Neuron (in vitro differentiated cells): ENCODE data around the gene MAP7.

Source experiments
- H2AFZ ChIP-seq: one replicate; pipeline ENCODE4 v1.6.1; 2013; ENCODE audit warnings: low read depth, mild to moderate bottlenecking, inconsistent platforms, low read length, moderate library complexity
- H3K27me3 ChIP-seq: one replicate; pipeline ENCODE4 v1.6.1; 2013; ENCODE audit warnings: low read length; ENCODE audit not compliant: insufficient read depth
- H3K36me3 ChIP-seq: one replicate; pipeline ENCODE4 v1.6.1; 2013; ENCODE audit warnings: low read length; ENCODE audit not compliant: insufficient read depth
- H3K4me1 ChIP-seq: one replicate; pipeline ENCODE4 v1.6.1; 2013; ENCODE audit warnings: low read length; ENCODE audit not compliant: insufficient read depth
- H3K4me3 ChIP-seq: 2 replicates; pipeline ENCODE4 v1.5.1; 2013; ENCODE audit warnings: mild to moderate bottlenecking, low read length, moderate library complexity
- H3K9me3 ChIP-seq: one replicate; pipeline ENCODE4 v1.6.1; 2013; ENCODE audit warnings: low read length

Gene MAP7

DNA sequence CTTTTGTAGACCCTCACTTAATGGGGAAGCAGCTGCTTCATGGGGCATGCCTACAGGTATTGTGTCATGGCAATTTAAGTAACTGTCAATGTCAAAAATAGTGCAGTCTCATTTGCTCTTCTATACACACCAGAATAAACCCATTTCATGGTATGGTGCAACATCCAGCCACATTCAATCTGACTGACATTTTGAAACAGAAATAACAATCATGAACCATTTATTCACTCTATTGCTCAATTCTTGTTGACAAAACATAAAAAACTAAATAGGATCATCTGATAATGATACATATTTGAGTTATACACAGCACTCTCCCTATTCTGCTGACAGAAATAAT, 122.9 kb downstream of the MAP7 start:
- H2AFZ ChIP-seq, result no peak overlapping the region
- H3K4me3 ChIP-seq, result no peak overlapping the region
- no peaks in the 10 kb centered on the region for H3K4me1 ChIP-seq
- H3K27me3 ChIP-seq, result no peaks in the 10 kb centered on the region
- H3K9me3 ChIP-seq, result no peaks in the 10 kb centered on the region
- H3K36me3 ChIP-seq, result no peaks in the 10 kb centered on the region

DNA sequence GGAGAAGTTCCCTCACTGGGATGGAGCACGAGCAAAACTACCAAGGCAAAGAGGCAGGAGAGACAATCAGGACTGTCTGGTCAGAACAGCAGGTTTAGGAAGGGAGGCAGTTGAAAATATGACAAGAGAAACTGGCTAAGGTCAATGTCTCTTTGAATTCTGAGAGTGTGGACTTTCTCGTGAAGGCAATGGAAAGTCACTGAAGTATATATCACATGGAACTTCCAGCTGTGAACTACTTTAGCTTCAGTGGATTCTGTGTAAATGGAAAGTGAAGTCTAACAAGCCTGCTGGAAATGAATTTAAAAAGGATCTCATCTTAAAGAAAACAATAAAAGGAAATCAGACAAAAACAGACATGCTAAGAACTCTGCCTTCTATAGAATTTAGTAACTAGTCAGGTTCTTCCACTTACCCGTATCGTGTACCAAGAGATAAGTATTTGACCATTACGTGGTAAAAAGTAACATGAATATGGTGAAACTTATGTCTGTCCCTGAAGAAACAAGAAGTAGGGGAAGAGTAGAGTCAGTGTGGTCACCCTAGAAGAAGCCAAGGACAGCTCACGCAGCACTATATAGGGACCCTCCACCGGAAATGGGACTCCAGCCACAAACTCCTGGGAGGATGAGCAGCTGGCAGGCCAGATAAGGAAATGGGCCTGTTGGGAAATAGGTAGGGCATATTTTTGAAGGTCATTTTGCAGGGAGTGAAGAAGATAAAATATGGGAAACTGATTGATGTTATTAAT, 123.4 kb downstream of the MAP7 start:
- Histone ChIP-seq H2AFZ (no peak overlapping the region), H3K36me3 (no peaks in the 10 kb centered on the region), H3K9me3 (no peaks in the 10 kb centered on the region), H3K27me3 (no peaks in the 10 kb centered on the region), H3K4me1 (no peaks in the 10 kb centered on the region), H3K4me3 (no peak overlapping the region)

- H3K4me1 ChIP-seq, result no peaks in the 10 kb centered on the region
Observed at GRCh38 chr6:136425793-136426192, 124.4 kb downstream of the MAP7 start.

GRCh38 chr6:136424901-136425300, 125.3 kb downstream of the MAP7 start:
- no peaks in the 10 kb centered on the region for H3K36me3 ChIP-seq
- H3K4me1 ChIP-seq, result no peaks in the 10 kb centered on the region
- H3K4me3 ChIP-seq, result no peak overlapping the region
- no peaks in the 10 kb centered on the region for H3K27me3 ChIP-seq
- H3K9me3 ChIP-seq, result no peaks in the 10 kb centered on the region
- H2AFZ ChIP-seq, result no peak overlapping the region

More at GRCh38 chr6:136425793-136426192, 124.4 kb downstream of the MAP7 start:
- H3K27me3 ChIP-seq, result no peaks in the 10 kb centered on the region
- H3K9me3 ChIP-seq, result no peaks in the 10 kb centered on the region
- no peak overlapping the region for H2AFZ ChIP-seq
- H3K4me3 ChIP-seq, result no peak overlapping the region
- no peaks in the 10 kb centered on the region for H3K36me3 ChIP-seq

- no peaks in the 10 kb centered on the region for H3K27me3 ChIP-seq
- no peak overlapping the region for H2AFZ ChIP-seq
- no peak overlapping the region for H3K4me3 ChIP-seq
- no peaks in the 10 kb centered on the region for H3K4me1 ChIP-seq
- H3K9me3 ChIP-seq, result no peaks in the 10 kb centered on the region
- no peaks in the 10 kb centered on the region for H3K36me3 ChIP-seq
Observed at GRCh38 chr6:136424450-136424849, 125.8 kb downstream of the MAP7 start.

DNA sequence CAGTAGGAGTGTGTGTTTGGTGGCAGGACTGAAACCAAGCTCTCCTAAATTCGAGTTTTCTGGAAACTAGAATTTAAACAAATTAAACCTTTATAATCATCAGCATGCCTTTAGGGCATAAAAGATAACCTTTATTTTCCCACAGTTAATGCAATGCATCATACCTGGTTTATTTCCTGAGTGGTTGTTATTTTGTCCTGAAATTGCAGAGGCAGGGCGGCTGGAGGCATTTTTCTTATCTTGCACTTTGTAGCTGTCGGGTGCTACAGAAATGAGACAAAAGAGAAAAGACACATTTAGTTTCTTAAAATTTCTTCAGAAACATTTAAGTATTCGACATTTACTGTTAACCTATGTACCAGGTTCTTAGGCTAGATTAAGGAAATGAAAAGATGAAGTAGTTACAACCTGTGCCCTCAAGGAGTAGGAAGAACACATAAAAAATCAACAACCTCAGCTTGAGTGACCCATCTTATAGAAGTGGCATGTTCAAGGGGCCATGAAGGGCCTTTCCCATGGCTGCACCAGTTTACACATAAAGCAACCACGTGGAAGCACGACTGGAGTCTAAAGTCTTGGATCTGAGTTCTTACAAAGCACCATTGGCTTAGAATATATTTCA, 128.6 kb downstream of the MAP7 start:
- H3K4me3 ChIP-seq, result no peak overlapping the region
- H3K9me3 ChIP-seq, result no peaks in the 10 kb centered on the region
- H2AFZ ChIP-seq, result no peak overlapping the region
- no peaks in the 10 kb centered on the region for H3K4me1 ChIP-seq
- no peaks in the 10 kb centered on the region for H3K27me3 ChIP-seq
- no peaks in the 10 kb centered on the region for H3K36me3 ChIP-seq

DNA sequence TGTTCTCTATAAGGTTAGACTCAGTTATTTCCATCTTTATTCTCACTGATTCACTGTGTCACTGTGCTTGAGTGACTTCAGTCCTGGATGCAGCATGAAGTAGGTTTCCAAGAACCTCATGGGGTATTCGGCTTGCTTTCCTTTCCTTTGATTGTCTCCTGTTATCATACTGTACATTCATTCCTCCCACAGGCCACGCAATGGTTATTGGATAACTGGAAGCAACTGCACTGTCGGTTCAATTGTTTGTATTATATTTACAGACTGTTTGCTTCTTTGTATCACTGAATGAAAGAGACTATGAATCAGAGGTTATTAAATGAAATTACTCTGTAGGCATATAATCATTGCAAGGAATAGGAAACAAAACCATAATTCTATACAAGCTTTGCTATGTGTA, 129.4 kb downstream of the MAP7 start:
- Histone ChIP-seq H3K4me1 (no peaks in the 10 kb centered on the region), H3K36me3 (no peaks in the 10 kb centered on the region), H3K4me3 (no peak overlapping the region), H2AFZ (no peak overlapping the region), H3K27me3 (no peaks in the 10 kb centered on the region), H3K9me3 (no peaks in the 10 kb centered on the region)

DNA sequence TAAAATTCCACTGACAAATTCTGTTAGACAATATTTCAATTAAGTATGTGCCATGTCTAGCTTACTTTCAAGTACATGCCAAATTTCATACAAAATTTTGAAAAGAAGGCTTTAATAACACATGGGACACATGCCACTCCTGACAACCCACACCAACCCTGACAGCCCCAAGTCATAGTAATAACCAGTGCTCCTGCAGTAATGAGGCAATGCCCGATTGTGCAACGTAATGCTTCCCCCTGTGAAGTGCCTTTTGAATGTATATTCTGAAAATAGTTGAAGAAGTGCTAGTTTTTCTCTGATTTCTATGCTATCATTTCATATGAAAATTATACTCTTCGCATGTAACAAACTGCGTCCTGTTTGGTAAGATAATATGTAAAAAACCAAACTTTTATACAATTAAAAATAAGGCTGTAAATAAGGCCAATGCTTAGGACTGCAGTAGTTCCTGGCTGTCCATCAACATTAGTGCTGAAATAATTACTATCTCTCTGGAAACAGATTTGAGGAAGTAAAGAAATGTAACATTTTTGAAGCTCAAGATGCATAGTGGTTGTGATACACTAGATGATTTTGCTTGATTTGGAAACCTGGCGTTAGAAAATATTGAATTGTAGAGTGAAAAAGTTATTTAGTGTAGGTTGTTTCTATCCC, 134.7 kb downstream of the MAP7 start:
- no peak overlapping the region for H2AFZ ChIP-seq
- H3K4me1 ChIP-seq, result no peaks in the 10 kb centered on the region
- no peaks in the 10 kb centered on the region for H3K36me3 ChIP-seq
- no peak overlapping the region for H3K4me3 ChIP-seq
- no peaks in the 10 kb centered on the region for H3K27me3 ChIP-seq
- no peaks in the 10 kb centered on the region for H3K9me3 ChIP-seq

DNA sequence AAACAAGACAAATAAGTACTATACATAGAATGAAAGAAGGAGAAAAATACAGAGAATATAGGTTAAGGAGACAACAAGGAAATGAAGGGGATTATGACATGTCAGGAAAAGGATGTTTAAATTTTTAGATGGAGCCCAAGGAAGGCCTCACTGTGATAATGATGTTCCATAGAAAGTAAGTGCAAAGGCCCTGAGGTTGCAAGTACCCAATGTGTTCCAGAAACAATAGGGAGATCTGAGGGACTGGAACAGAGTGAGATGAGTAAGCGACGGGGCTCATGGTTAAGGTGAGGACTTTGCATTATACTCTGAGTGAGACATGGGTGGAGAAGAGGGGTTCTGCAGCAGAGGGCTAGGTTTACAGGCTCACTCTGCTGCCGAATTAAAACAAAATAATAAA, 137.8 kb downstream of the MAP7 start:
- no peaks in the 10 kb centered on the region for H3K27me3 ChIP-seq
- H2AFZ ChIP-seq, result no peak overlapping the region
- no peak overlapping the region for H3K4me3 ChIP-seq
- no peaks in the 10 kb centered on the region for H3K9me3 ChIP-seq
- no peaks in the 10 kb centered on the region for H3K36me3 ChIP-seq
- H3K4me1 ChIP-seq, result no peaks in the 10 kb centered on the region

GRCh38 chr6:136411453-136412354, 138.5 kb downstream of the MAP7 start:
- no peak overlapping the region for H2AFZ ChIP-seq

GRCh38 chr6:136411025-136411325, 139.2 kb downstream of the MAP7 start:
- Histone ChIP-seq H3K27me3 (no peaks in the 10 kb centered on the region), H2AFZ (no peak overlapping the region), H3K9me3 (no peaks in the 10 kb centered on the region), H3K36me3 (no peaks in the 10 kb centered on the region), H3K4me1 (no peaks in the 10 kb centered on the region), H3K4me3 (no peak overlapping the region)

More at GRCh38 chr6:136411453-136412354, 138.5 kb downstream of the MAP7 start:
- no peak overlapping the region for H3K4me3 ChIP-seq
- H3K9me3 ChIP-seq, result no peaks in the 10 kb centered on the region
- no peaks in the 10 kb centered on the region for H3K36me3 ChIP-seq
- H3K4me1 ChIP-seq, result no peaks in the 10 kb centered on the region
- H3K27me3 ChIP-seq, result no peaks in the 10 kb centered on the region

DNA sequence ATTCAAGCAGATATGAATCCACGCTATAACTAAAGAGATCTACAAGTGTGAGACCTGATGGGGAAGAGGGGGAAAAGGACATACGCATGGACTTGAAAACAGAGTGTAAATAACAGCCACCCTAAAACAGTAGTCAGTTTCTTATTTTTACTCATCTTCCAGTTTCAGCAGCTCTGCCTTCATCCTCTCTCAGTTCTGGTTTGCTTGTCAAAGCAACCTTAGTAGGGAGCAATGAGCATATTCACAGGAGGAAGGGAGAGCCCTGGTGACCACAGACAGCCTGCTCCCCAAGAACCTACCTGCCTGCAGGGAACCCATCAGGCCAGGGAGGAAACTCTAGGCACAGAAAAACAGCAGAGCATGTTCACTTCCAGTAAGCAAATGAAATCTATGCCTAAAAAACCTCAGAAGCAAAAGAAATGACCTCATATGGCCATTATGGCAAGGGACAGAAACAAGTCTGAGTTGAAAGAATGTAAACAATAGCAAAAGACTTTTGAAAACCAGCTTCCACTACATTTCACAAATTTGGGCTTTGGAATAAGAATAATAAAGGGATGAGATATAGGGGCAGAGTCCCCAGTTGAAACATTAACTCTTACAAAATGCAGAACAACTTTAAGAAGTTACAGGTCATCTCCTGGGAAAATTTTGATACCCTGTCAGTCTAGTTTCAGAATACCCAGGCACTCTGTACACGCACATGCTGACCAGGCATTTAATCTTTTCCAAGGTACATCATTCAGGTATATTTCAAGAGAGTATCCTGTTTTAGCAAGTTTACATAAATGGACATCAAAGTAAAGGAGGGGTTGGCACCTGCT, 139.8 kb downstream of the MAP7 start:
- Histone ChIP-seq H3K9me3 (no peaks in the 10 kb centered on the region), H3K4me1 (no peaks in the 10 kb centered on the region), H2AFZ (no peak overlapping the region), H3K27me3 (no peaks in the 10 kb centered on the region), H3K36me3 (no peaks in the 10 kb centered on the region), H3K4me3 (no peak overlapping the region)
